H1 (cell line): ENCODE measurements around the gene NPFFR1. TPM values are rescaled to one million over a fixed set of nuclear protein-coding genes. Genes with fewer than 3 reads are reported as not detected.

Source experiments
- CTCF ChIA-PET: fragments of 300-600 bp; sonication (Branson Sonifier 250); formaldehyde crosslinking; loops from one replicate; lab custom pipeline; 2021; ENCODE audit not compliant: partially characterized antibody; lab: Charles Lee
- POLR2A ChIA-PET: fragments of 300-600 bp; sonication (Branson Sonifier 250); formaldehyde crosslinking; loops from one replicate; lab custom pipeline; 2021; ENCODE audit warnings: inconsistent platforms; ENCODE audit not compliant: partially characterized antibody; lab: Charles Lee
- DNase-seq, 2 experiments: peaks; one replicate each; pipeline versions ENCODE4 v3.0.0 to v3.0.0-alpha.2; 2010 to 2022; ENCODE audit warnings: low spot score in 2 of 2, low read depth in 1 of 2, mixed read lengths in 1 of 2
- FAIRE-seq: peaks from 2 replicates; lab custom pipeline; 2011; peaks lifted over from hg19 to GRCh38; lab: Jason Lieb, UNC
- H2AFZ ChIP-seq: 2 replicates; pipeline ENCODE4 v1.8.1; 2012; ENCODE audit warnings: low read length, inconsistent platforms
- H2AK5ac ChIP-seq: 2 replicates; pipeline ENCODE4 v1.6.1; 2013; ENCODE audit warnings: low read depth, low read length
- H2BK120ac ChIP-seq: replicated peaks from 2 replicates; pipeline ENCODE3; 2013; ENCODE audit warnings: low read depth, low read length, inconsistent platforms
- H2BK12ac ChIP-seq: 2 replicates; pipeline ENCODE4 v1.6.1; 2013; ENCODE audit warnings: low read depth, low read length
- H2BK15ac ChIP-seq: 2 replicates; pipeline ENCODE4 v1.6.1; 2013; ENCODE audit warnings: low read length
- H2BK20ac ChIP-seq: 2 replicates; pipeline ENCODE4 v1.6.1; 2013; ENCODE audit warnings: low read length
- H2BK5ac ChIP-seq: 2 replicates; pipeline ENCODE4 v1.6.1; 2013; ENCODE audit warnings: low read depth, low read length
- H3K14ac ChIP-seq: 2 replicates; pipeline ENCODE4 v1.6.1; 2013; ENCODE audit warnings: inconsistent platforms; ENCODE audit not compliant: insufficient read length
- H3K18ac ChIP-seq: 2 replicates; pipeline ENCODE4 v1.6.1; 2013; ENCODE audit warnings: low read length; ENCODE audit errors: extremely low read depth
- H3K23ac ChIP-seq: 2 replicates; pipeline ENCODE4 v1.6.1; 2013; ENCODE audit warnings: inconsistent platforms; ENCODE audit not compliant: insufficient read length
- H3K23me2 ChIP-seq: 2 replicates; pipeline ENCODE4 v1.6.1; 2013; ENCODE audit warnings: low read depth, low read length
- H3K27ac ChIP-seq: 2 replicates; pipeline ENCODE4 v1.6.1; 2011; ENCODE audit warnings: low read depth, low read length, inconsistent platforms
- H3K27me3 ChIP-seq, 4 experiments: replicated peaks in 1 of 4; 1 replicate in 1 of 4; 2 replicates in 3 of 4; pipeline versions ENCODE4 v1.6.1 to v1.8.1; 2011 to 2013; ENCODE audit warnings: low read length in 3 of 4, mild to moderate bottlenecking in 3 of 4, inconsistent platforms in 2 of 4, mixed read lengths in 2 of 4, moderate library complexity in 1 of 4; ENCODE audit not compliant: control insufficient read depth in 3 of 4, insufficient read depth in 3 of 4; ENCODE audit errors: extremely low read depth in 1 of 4
- H3K36me3 ChIP-seq, 4 experiments: 2 replicates each; pipeline versions ENCODE4 v1.6.1 to v1.8.1; 2011 to 2013; ENCODE audit warnings: mild to moderate bottlenecking in 4 of 4, low read length in 3 of 4, moderate library complexity in 2 of 4, control low read depth in 1 of 4, inconsistent platforms in 1 of 4; ENCODE audit not compliant: insufficient read depth in 4 of 4, control insufficient read depth in 2 of 4
- H3K4ac ChIP-seq: replicated peaks from 2 replicates; pipeline ENCODE3; 2013; ENCODE audit warnings: low read length, low read depth, mixed read lengths, inconsistent platforms; ENCODE audit not compliant: insufficient read length
- H3K4me1 ChIP-seq, 4 experiments: replicated peaks in 1 of 4; 1 replicate in 1 of 4; 2 replicates in 3 of 4; pipeline versions ENCODE4 v1.6.1 to v1.8.1; 2011 to 2013; ENCODE audit warnings: low read length in 3 of 4, inconsistent platforms in 2 of 4, mixed read lengths in 1 of 4; ENCODE audit not compliant: insufficient read depth in 4 of 4, control insufficient read depth in 3 of 4
- H3K4me2 ChIP-seq, 2 experiments: 2 replicates each; pipeline versions ENCODE4 v1.6.1 to v1.8.1; 2011 to 2013; ENCODE audit warnings: low read depth in 2 of 2, low read length in 2 of 2, control low read depth in 1 of 2, inconsistent platforms in 1 of 2, mild to moderate bottlenecking in 1 of 2; ENCODE audit not compliant: insufficient read depth in 1 of 2
- H3K4me3 ChIP-seq, 4 experiments: fragments of 200-600, 300-600 bp in 1 of 4; sonication (generic), shearing (Covaris generic), sonication (Bioruptor Twin) in 1 of 4; 2 replicates each; pipeline versions ENCODE4 v1.5.1 to v1.8.1; 2011 to 2016; ENCODE audit warnings: low read length in 4 of 4, low read depth in 3 of 4, control low read depth in 2 of 4, inconsistent platforms in 2 of 4, mild to moderate bottlenecking in 2 of 4, mixed read lengths in 1 of 4, moderate library complexity in 1 of 4; ENCODE audit not compliant: insufficient read depth in 2 of 4; ENCODE audit errors: extremely low read depth in 1 of 4
- H3K56ac ChIP-seq: replicated peaks from 2 replicates; pipeline ENCODE3; 2013; ENCODE audit warnings: low read depth, mild to moderate bottlenecking, mixed read lengths, low read length, inconsistent platforms; ENCODE audit not compliant: insufficient read length
- H3K79me1 ChIP-seq: 2 replicates; pipeline ENCODE4 v1.6.1; 2013; ENCODE audit warnings: low read depth, low read length, control low read depth
- H3K79me2 ChIP-seq, 2 experiments: 2 replicates each; pipeline versions ENCODE4 v1.6.1 to v1.8.1; 2012 to 2013; ENCODE audit warnings: low read length in 2 of 2, mild to moderate bottlenecking in 2 of 2, inconsistent platforms in 1 of 2; ENCODE audit not compliant: insufficient read depth in 2 of 2, control insufficient read depth in 1 of 2
- H3K9ac ChIP-seq, 4 experiments: replicated peaks in 1 of 4; 1 replicate in 1 of 4; 2 replicates in 3 of 4; pipeline versions ENCODE4 v1.6.1 to v1.8.1; 2011 to 2013; ENCODE audit warnings: low read depth in 3 of 4, low read length in 3 of 4, control low read depth in 2 of 4, mild to moderate bottlenecking in 2 of 4, moderate library complexity in 2 of 4, inconsistent platforms in 1 of 4; ENCODE audit errors: extremely low read depth in 1 of 4
- H3K9me3 ChIP-seq, 2 experiments: 2 replicates each; pipeline versions ENCODE4 v1.6.1 to v1.8.1; 2012 to 2013; ENCODE audit warnings: mild to moderate bottlenecking in 2 of 2, moderate library complexity in 2 of 2, control low read depth in 1 of 2, inconsistent platforms in 1 of 2, low read depth in 1 of 2, low read length in 1 of 2, mixed read lengths in 1 of 2; ENCODE audit not compliant: insufficient read depth in 2 of 2
- H4K20me1 ChIP-seq, 2 experiments: replicated peaks in 1 of 2; 2 replicates each; pipeline versions ENCODE3 to v1.8.1; 2011 to 2013; ENCODE audit warnings: inconsistent platforms in 2 of 2, low read length in 2 of 2, mild to moderate bottlenecking in 1 of 2; ENCODE audit not compliant: insufficient read depth in 2 of 2, control insufficient read depth in 1 of 2
- H4K5ac ChIP-seq: 2 replicates; pipeline ENCODE4 v1.6.1; 2013; ENCODE audit warnings: low read length, low read depth, mixed read lengths, inconsistent platforms; ENCODE audit not compliant: insufficient read length
- H4K8ac ChIP-seq: 2 replicates; pipeline ENCODE4 v1.8.0; 2013; ENCODE audit warnings: mild to moderate bottlenecking, moderate library complexity, low read length, inconsistent platforms; ENCODE audit not compliant: insufficient read depth; ENCODE audit errors: extremely low read depth
- H4K91ac ChIP-seq: replicated peaks from 2 replicates; pipeline ENCODE3; 2013; ENCODE audit warnings: low read length, mixed read lengths, inconsistent platforms; ENCODE audit not compliant: insufficient read length
- BCL11A ChIP-seq, 2 experiments: IDR thresholded peaks; one replicate each; pipeline ENCODE4 v1.6.1; 2011; ENCODE audit warnings: low read depth in 2 of 2, low read length in 2 of 2, mild to moderate bottlenecking in 2 of 2
- CHD2 ChIP-seq: IDR thresholded peaks from 2 replicates; pipeline ENCODE4 v1.6.1; 2012; ENCODE audit warnings: low read length, improper control_type of control experiment
- GABPA ChIP-seq: IDR thresholded peaks from 2 replicates; pipeline ENCODE4 v1.6.1; 2011; ENCODE audit warnings: mild to moderate bottlenecking, low read length, moderate library complexity, borderline replicate concordance; ENCODE audit not compliant: insufficient read depth
- HDAC2 ChIP-seq, 2 experiments: fragments of 300-600 bp in 1 of 2; sonication (generic) in 1 of 2; IDR thresholded peaks; 2 replicates each; pipeline ENCODE4 v1.6.1; 2011 to 2012; ENCODE audit warnings: low read depth in 2 of 2, low read length in 2 of 2, mild to moderate bottlenecking in 2 of 2, moderate library complexity in 2 of 2, borderline replicate concordance in 1 of 2, inconsistent platforms in 1 of 2
- JUND ChIP-seq: IDR thresholded peaks from 2 replicates; pipeline ENCODE4 v1.6.1; 2011; ENCODE audit warnings: mild to moderate bottlenecking, improper control_type of control experiment, low read length
- TAF7 ChIP-seq: optimal IDR thresholded peaks from 2 replicates; pipeline ENCODE3; 2011; ENCODE audit warnings: low read depth, mild to moderate bottlenecking, inconsistent platforms, low read length, moderate library complexity, borderline replicate concordance
- WGBS, 2 experiments: shearing (Covaris generic) in 1 of 2; methylation state at CpG; one replicate each; pipeline versions ENCODE4 v1.1.6 to v1.1.7; 2013 to 2015; ENCODE audit warnings: low lambda C conversion rate in 2 of 2, mixed read lengths in 2 of 2, inconsistent platforms in 1 of 2, low coverage in 1 of 2, missing lambda C conversion rate in 1 of 2; ENCODE audit not compliant: insufficient replicate concordance in 2 of 2, insufficient coverage in 1 of 2, insufficient read length in 1 of 2; ENCODE audit errors: extremely low coverage in 1 of 2, missing lambda C conversion rate in 1 of 2; 5-methylcytosine and 5-hydroxymethylcytosine counted together
- polyA plus RNA-seq, 7 experiments: library from polyadenylated mRNA; depleted of rRNA in 3 of 7; stranded (reverse) in 5 of 7; unstranded in 2 of 7; fragments of >200 nt in 5 of 7; fragments of 200-250 nt in 2 of 7; gene quantifications; 1 replicate in 5 of 7; 2 replicates in 1 of 7; 4 replicates in 1 of 7; pipeline versions ENCODE4 v1.2.1 to v1.2.3, GENCODE V29; 2011 to 2013; ENCODE audit warnings: missing spikeins in 2 of 7, mixed read lengths in 2 of 7
- total RNA-seq: library from RNA; stranded (reverse); fragmentation: NEBNext Ultra II Directional; extraction: Animal tissue kit (Norgen Biotek cat#: 25700); gene quantifications from 2 replicates; pipeline ENCODE4 v1.2.1, GENCODE V29; 2021

Gene NPFFR1
- total and polyA plus RNA-seq, 2 of the 8 experiments (the other 6 are each of a cell fraction or from before 2014, with no cell fraction given): 0.02 to 0.06 TPM

DNA sequence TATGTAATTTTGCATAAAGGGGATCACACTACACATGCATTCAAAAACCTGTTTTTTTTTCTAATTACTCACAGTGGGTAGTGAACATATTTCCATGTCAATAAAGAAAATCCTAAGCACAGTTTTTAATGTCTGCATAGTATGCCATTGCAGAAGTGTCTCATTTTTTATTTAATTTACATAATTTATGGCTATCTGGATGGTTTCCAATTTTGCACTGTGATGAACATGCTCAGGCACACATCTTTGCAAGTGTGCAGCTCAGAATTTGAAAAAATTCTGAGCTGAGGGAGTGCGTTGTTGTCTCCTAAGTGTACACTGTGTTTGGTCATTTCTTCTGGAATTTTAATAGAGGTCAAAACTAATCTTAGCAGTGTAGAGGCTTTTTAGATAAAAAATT is 2.2 kb downstream of the NPFFR1 start:
- no peak for FAIRE-seq
- TF ChIP-seq HDAC2 (IDR thresholded peaks at IDR 0.05; ENCODE audit: borderline replicate concordance in 1 of 2, low read depth in 2 of 2, low read length in 2 of 2) (no peak), CHD2 (no peak), TAF7 (no peak), JUND (no peak), BCL11A (IDR thresholded peaks at IDR 0.05; ENCODE audit: low read depth in 2 of 2, low read length in 2 of 2) (no peak), GABPA (no peak)

More for the DNA sequence above, 2.2 kb downstream of the NPFFR1 start:
- Histone ChIP-seq H4K20me1 (no peaks in the 10 kb centered on the region), H3K27ac (no peak overlapping the region), H2BK120ac (no peak overlapping the region), H3K14ac (no peak overlapping the region), H4K91ac (no peak overlapping the region), H3K23ac (no peak overlapping the region), H3K79me1 (no peaks in the 10 kb centered on the region), H4K8ac (no peak overlapping the region), H3K4me1 (no peaks in the 10 kb centered on the region), H3K9me3 (no peaks in the 10 kb centered on the region), H3K9ac (no peak overlapping the region), H3K4ac (no peak overlapping the region), H2BK5ac (no peak overlapping the region), H2BK15ac (no peak overlapping the region), H2AK5ac (no peak overlapping the region), H3K23me2 (peaks cover 9% of the 10 kb centered on the region; the same call in 1 of the 2 replicates), H2AFZ (no peak overlapping the region), H3K56ac (no peak overlapping the region), H3K27me3 (peaks cover 14 to 36% (median 23%) of the 10 kb centered on the region in 4 experiments), H3K4me3 (no peak overlapping the region), H3K18ac (no peak overlapping the region), H3K36me3 (no peaks in the 10 kb centered on the region), H2BK12ac (no peak overlapping the region), H2BK20ac (no peak overlapping the region), H3K4me2 (no peak overlapping the region), H4K5ac (no peak overlapping the region), H3K79me2 (no peaks in the 10 kb centered on the region)
- 95% methylated on average over 1 of the region's 1 CpG; no CpG with 5 or more reads in 1 of the 2 experiments for WGBS, 2 experiments
- POLR2A ChIA-PET: no interaction called here
- CTCF ChIA-PET: interaction anchor here (1.1 to 2.8 kb wide), 6 partner anchors 10 to 83 kb away, joined by 3 to 31 read pairs (median 5); no protein-coding TSS in a partner anchor
- no peak for DNase-seq
